ENCODE data around the gene RND2. TPM values are rescaled to one million over a fixed set of nuclear protein-coding genes. Genes with fewer than 3 reads are reported as not detected.

RND2 gene
- total RNA-seq, 1 donor = 0.36 TPM

GRCh38 chr17:43056051-43056450 lies 31.0 kb downstream of the RND2 start:
- Histone ChIP-seq H4K20me1 (ENCODE audit: insufficient read depth, low read length) (no peaks in the 10 kb centered on the region), H2AFZ (ENCODE audit: low read length) (no peak overlapping the region), H3K27me3 (ENCODE audit: insufficient read depth, low read length) (no peaks in the 10 kb centered on the region), H3K36me3 (ENCODE audit: insufficient read depth, low read length) (peaks cover 3% of the 10 kb centered on the region), H3K79me2 (ENCODE audit: insufficient read depth, low read length) (no peaks in the 10 kb centered on the region), H3K27ac (ENCODE audit: low read depth, low read length) (no peak overlapping the region), H3K4me3 (ENCODE audit: insufficient read depth, low read length) (no peak overlapping the region), H3K4me2 (ENCODE audit: insufficient read depth, low read length) (no peak overlapping the region), H3K4me1 (ENCODE audit: insufficient read depth, low read length) (no peaks in the 10 kb centered on the region), H3K9me3 (ENCODE audit: low read depth, low read length) (no peaks in the 10 kb centered on the region)
- DNase-seq (ENCODE audit: insufficient read length, low spot score, missing footprints) = no peak
- TF ChIP-seq CTCF (IDR thresholded peaks at IDR 0.05; ENCODE audit: extremely low read depth, low read depth, low read length) = no peak

GRCh38 chr17:43062984-43063638 lies 38.1 kb downstream of the RND2 start:
- H3K4me2 ChIP-seq (ENCODE audit: insufficient read depth, low read length) = no peak overlapping the region
- no peak overlapping the region for H3K4me3 ChIP-seq (ENCODE audit: insufficient read depth, low read length)
- no peak for TF ChIP-seq CTCF (IDR thresholded peaks at IDR 0.05; ENCODE audit: extremely low read depth, low read depth, low read length)
- no peaks in the 10 kb centered on the region for H3K4me1 ChIP-seq (ENCODE audit: insufficient read depth, low read length)
- no peaks in the 10 kb centered on the region for H3K79me2 ChIP-seq (ENCODE audit: insufficient read depth, low read length)
- no peaks in the 10 kb centered on the region for H3K36me3 ChIP-seq (ENCODE audit: insufficient read depth, low read length)
- H3K27ac ChIP-seq (ENCODE audit: low read depth, low read length) = no peak overlapping the region
- no peak for DNase-seq (ENCODE audit: insufficient read length, low spot score, missing footprints)
- H3K27me3 ChIP-seq (ENCODE audit: insufficient read depth, low read length) = no peaks in the 10 kb centered on the region
- no peaks in the 10 kb centered on the region for H4K20me1 ChIP-seq (ENCODE audit: insufficient read depth, low read length)
- no peak overlapping the region for H2AFZ ChIP-seq (ENCODE audit: low read length)
- H3K9me3 ChIP-seq (ENCODE audit: low read depth, low read length) = no peaks in the 10 kb centered on the region

- Histone ChIP-seq H3K27ac (ENCODE audit: low read depth, low read length) (no peak overlapping the region), H3K79me2 (ENCODE audit: insufficient read depth, low read length) (no peaks in the 10 kb centered on the region), H2AFZ (ENCODE audit: low read length) (no peak overlapping the region), H3K27me3 (ENCODE audit: insufficient read depth, low read length) (no peaks in the 10 kb centered on the region), H3K4me3 (ENCODE audit: insufficient read depth, low read length) (no peak overlapping the region), H3K9me3 (ENCODE audit: low read depth, low read length) (no peaks in the 10 kb centered on the region), H3K4me2 (ENCODE audit: insufficient read depth, low read length) (no peak overlapping the region), H4K20me1 (ENCODE audit: insufficient read depth, low read length) (no peaks in the 10 kb centered on the region), H3K36me3 (ENCODE audit: insufficient read depth, low read length) (no peaks in the 10 kb centered on the region), H3K4me1 (ENCODE audit: insufficient read depth, low read length) (no peaks in the 10 kb centered on the region)
- DNase-seq (ENCODE audit: insufficient read length, low spot score, missing footprints) = no peak
- TF ChIP-seq CTCF (IDR thresholded peaks at IDR 0.05; ENCODE audit: extremely low read depth, low read depth, low read length) = no peak
These were observed 43.7 kb downstream of the RND2 start for GRCh38 chr17:43068570-43069367.

- Histone ChIP-seq H3K4me3 (ENCODE audit: insufficient read depth, low read length) (no peak overlapping the region), H3K27ac (ENCODE audit: low read depth, low read length) (no peak overlapping the region), H3K79me2 (ENCODE audit: insufficient read depth, low read length) (no peaks in the 10 kb centered on the region), H3K27me3 (ENCODE audit: insufficient read depth, low read length) (no peaks in the 10 kb centered on the region), H3K36me3 (ENCODE audit: insufficient read depth, low read length) (no peaks in the 10 kb centered on the region), H3K9me3 (ENCODE audit: low read depth, low read length) (no peaks in the 10 kb centered on the region), H3K4me2 (ENCODE audit: insufficient read depth, low read length) (no peak overlapping the region), H3K4me1 (ENCODE audit: insufficient read depth, low read length) (no peaks in the 10 kb centered on the region), H2AFZ (ENCODE audit: low read length) (no peak overlapping the region), H4K20me1 (ENCODE audit: insufficient read depth, low read length) (no peaks in the 10 kb centered on the region)
- DNase-seq (ENCODE audit: insufficient read length, low spot score, missing footprints) = no peak
- TF ChIP-seq CTCF (IDR thresholded peaks at IDR 0.05; ENCODE audit: extremely low read depth, low read depth, low read length) = no peak
These were observed 44.4 kb downstream of the RND2 start for GRCh38 chr17:43069368-43069898.
